ENCODE results near the gene LOXL1.
"Not testable (repeated sequence)": the region's sequence is repeated elsewhere in the genome, so short reads cannot be mapped to it uniquely, and the experiment has no call there.

The LOXL1 gene

DNA sequence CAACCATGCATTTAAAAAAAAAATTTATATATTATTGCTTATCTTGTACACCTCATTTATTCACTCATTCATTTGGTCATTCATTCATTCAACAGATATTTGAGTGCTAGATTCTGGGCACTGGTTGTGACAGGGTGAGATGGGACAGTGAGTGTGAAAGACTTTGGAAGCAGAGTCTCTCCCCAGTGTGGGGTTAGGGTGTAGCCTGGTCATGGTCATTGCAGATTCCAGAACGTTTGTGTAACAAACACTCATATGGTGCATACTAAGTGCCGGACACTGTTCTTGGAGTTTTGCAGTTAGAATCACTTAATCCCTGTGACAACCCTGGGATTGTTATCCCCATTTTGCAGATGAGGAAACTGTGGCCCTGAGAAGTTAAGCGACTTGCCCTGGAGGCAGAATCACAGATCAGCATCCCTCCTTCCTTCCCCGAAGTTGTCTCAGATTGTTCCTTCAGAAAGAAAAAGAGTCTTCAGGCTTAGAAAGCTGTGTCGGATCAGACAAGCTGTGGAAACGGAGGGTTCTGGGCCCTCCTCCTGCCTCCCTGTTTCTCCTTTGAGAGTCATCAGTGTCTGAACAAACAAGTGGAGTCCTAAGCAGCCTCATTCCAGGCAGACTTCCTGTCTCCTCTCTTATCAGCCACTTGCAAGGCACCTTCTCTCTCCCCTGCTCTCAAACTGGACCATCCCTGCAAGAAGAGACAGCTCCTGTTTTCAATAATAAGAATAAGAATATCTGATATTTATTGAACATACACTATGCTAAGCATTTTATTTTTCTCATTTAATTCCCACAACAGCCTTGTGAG lies 6.3 kb downstream of the LOXL1 start:
- H3K36me3 Mint-ChIP-seq (ENCODE audit: low read depth) = no peaks in the 10 kb centered on the region
- H3K27ac Mint-ChIP-seq = no peak overlapping the region
- H3K27me3 Mint-ChIP-seq = peaks cover 33% of the 10 kb centered on the region

DNA sequence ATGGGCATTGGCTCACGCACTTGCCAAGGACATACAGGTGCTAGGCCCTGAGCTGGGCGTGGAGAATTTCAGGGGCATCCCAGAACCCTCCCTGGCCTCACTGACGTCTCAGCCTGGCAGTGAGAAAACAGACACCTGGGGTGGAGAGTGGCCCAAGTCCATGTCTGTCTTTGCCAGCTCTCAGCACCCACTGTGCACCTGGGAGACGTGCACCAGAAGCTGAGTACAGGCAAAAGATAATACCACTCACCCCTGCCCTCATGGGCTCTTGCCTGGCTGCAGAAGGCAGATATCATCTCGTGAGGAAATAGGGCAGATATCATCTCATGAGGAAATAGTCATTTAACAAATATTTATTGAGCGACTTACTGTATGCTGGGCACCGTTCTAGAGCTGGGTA lies 8.0 kb downstream of the LOXL1 start:
- intact Hi-C loops (cut with micrococcal nuclease) = no loop called here
- Mint-ChIP-seq H3K9me3 (no peaks in the 10 kb centered on the region), H3K4me1 (ENCODE audit: low read depth) (no peaks in the 10 kb centered on the region), H3K4me3 (no peak overlapping the region), H3K27ac (no peak overlapping the region), H3K36me3 (ENCODE audit: low read depth) (no peaks in the 10 kb centered on the region), H3K27me3 (peaks cover 20% of the 10 kb centered on the region)

More for the DNA sequence above, 6.3 kb downstream of the LOXL1 start:
- no peaks in the 10 kb centered on the region for H3K9me3 Mint-ChIP-seq
- H3K4me1 Mint-ChIP-seq (ENCODE audit: low read depth) = peaks cover 7% of the 10 kb centered on the region
- intact Hi-C loops (cut with micrococcal nuclease) = no loop called here
- H3K4me3 Mint-ChIP-seq = no peak overlapping the region

DNA sequence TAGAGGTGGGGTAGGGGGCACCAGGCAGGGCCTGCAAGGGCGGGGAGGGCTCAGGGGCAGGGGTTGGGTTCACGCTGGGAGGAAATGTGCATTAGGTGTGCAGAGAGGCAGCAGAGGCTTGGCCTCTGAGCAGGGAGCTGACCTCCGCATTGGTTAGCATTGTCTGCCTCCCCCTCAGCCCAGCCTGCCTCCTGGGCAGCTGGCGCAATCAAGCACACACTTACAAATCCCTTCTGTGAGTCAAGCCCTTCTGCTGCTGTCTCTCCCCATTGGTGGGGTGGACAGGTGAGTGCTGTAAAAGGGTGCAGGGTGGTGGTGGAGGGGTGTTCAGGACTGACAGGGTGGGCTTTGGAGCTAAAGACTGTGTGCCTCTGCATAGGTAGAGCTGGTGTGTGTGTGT lies 9.3 kb downstream of the LOXL1 start:
- peaks cover 14% of the 10 kb centered on the region for H3K27me3 Mint-ChIP-seq
- H3K4me3 Mint-ChIP-seq = no peak overlapping the region
- no peaks in the 10 kb centered on the region for H3K36me3 Mint-ChIP-seq (ENCODE audit: low read depth)
- H3K4me1 Mint-ChIP-seq (ENCODE audit: low read depth) = no peaks in the 10 kb centered on the region
- no peak overlapping the region for H3K27ac Mint-ChIP-seq
- H3K9me3 Mint-ChIP-seq = no peaks in the 10 kb centered on the region
- intact Hi-C loops (cut with micrococcal nuclease) = no loop called here

DNA sequence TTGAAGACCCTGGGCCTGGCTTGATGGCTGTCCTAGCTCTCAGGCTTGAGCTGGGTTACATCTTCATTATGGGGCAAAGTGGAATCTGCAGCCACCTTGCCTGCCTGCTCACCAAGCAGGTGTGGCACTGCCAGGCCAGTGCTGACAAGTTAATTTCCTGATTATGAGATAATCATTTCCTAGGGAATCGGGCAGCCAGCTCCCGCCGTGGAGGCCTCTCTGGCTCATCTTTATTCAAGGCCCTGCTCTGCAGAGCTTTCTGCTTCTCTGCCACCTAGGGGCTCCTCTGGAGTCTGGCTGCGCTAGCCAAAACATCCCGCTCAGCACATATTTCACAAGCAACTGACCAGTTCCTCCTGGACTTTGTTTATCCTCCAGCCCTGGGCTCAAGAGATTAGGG lies 9.9 kb downstream of the LOXL1 start:
- intact Hi-C loops (cut with micrococcal nuclease) = no loop called here
- Mint-ChIP-seq H3K27me3 (peaks cover 9% of the 10 kb centered on the region), H3K9me3 (no peaks in the 10 kb centered on the region), H3K4me1 (ENCODE audit: low read depth) (no peaks in the 10 kb centered on the region), H3K4me3 (no peak overlapping the region), H3K27ac (no peak overlapping the region), H3K36me3 (ENCODE audit: low read depth) (no peaks in the 10 kb centered on the region)

DNA sequence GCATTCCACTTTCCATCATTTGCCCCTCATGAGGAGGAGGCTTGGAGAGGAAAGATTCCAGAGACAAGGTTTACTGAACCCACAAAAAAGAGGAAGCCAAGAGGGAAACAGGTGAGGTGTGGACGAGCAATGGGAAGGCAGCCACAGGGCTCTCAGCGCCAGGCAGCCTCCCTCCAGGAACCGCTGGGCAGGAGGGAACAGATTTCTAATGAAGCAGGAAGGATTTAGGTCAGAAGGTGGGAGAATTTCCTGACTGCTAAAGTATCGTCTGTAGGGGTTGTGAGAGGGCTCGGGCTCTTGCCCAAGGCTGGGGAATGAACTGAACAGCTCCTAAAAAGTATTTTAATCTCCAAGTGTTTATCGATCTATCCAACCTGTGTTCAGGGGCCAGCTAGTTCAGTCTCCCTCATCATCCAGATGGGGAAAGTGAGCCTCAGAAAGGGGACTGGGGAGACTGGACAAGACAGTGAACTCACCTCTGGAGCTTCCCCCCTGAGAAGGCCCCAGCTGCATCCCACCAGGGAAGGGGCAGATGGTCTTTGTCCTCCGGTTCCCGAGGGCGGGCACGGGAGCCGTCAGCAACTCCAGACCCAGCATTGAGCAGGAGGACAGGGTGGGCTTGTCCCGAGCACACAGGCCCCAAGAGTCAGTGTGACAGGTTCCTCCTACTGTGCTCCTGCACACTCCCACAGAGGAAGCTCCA lies 10.5 kb downstream of the LOXL1 start:
- intact Hi-C loops (cut with micrococcal nuclease) = no loop called here
- Mint-ChIP-seq H3K4me1 (ENCODE audit: low read depth) (no peaks in the 10 kb centered on the region), H3K27ac (no peak overlapping the region), H3K27me3 (peaks cover 4% of the 10 kb centered on the region), H3K36me3 (ENCODE audit: low read depth) (no peaks in the 10 kb centered on the region), H3K9me3 (no peaks in the 10 kb centered on the region), H3K4me3 (no peak overlapping the region)

DNA sequence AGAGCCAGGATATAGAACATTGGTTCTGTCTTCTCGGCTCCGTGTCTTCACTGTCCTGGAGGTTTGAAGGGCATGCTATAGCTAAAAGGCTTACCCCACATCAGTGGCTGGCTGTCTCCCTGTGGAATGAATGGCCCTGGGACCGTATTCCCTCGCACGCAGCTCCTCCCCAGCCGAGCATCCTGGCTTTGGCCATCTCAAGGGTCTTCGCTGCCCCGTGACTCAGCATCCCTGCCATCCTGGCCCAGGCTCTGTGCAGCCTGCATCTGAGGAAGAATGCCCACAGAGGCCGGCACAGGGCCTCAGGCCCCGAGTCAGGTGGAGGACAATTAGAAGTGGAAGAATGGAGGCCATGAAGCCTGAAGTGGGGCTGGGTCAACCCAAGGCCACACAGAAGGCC lies 11.0 kb downstream of the LOXL1 start:
- H3K27me3 Mint-ChIP-seq = peaks cover 4% of the 10 kb centered on the region
- no peaks in the 10 kb centered on the region for H3K4me1 Mint-ChIP-seq (ENCODE audit: low read depth)
- intact Hi-C loops (cut with micrococcal nuclease) = no loop called here
- no peaks in the 10 kb centered on the region for H3K36me3 Mint-ChIP-seq (ENCODE audit: low read depth)
- H3K4me3 Mint-ChIP-seq = no peak overlapping the region
- H3K9me3 Mint-ChIP-seq = no peaks in the 10 kb centered on the region
- no peak overlapping the region for H3K27ac Mint-ChIP-seq

DNA sequence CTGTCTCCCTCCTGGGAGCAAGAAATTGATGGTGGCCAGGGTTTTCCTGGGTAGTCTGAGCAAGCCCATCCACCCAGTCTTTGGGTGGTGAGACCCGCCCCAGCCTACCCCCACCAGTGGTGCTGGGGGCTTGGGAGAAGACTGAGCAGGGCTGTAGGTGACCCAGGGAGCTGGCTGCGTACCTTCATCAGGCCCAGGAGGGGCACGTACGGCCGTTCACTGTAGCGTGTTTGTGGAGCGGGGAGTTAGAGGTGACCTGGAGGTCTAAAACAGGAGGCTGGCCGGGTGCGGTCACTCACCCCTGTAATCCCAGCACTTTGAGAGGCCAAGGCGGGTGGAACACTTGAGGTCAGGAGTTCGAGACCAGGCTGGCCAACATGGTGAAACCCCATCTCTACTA lies 11.5 kb downstream of the LOXL1 start:
- H3K36me3 Mint-ChIP-seq (ENCODE audit: low read depth) = no peaks in the 10 kb centered on the region
- H3K4me1 Mint-ChIP-seq (ENCODE audit: low read depth) = no peaks in the 10 kb centered on the region
- H3K27ac Mint-ChIP-seq = no peak overlapping the region
- H3K4me3 Mint-ChIP-seq = no peak overlapping the region
- intact Hi-C loops (cut with micrococcal nuclease) = no loop called here
- H3K27me3 Mint-ChIP-seq = peaks cover 4% of the 10 kb centered on the region
- no peaks in the 10 kb centered on the region for H3K9me3 Mint-ChIP-seq

DNA sequence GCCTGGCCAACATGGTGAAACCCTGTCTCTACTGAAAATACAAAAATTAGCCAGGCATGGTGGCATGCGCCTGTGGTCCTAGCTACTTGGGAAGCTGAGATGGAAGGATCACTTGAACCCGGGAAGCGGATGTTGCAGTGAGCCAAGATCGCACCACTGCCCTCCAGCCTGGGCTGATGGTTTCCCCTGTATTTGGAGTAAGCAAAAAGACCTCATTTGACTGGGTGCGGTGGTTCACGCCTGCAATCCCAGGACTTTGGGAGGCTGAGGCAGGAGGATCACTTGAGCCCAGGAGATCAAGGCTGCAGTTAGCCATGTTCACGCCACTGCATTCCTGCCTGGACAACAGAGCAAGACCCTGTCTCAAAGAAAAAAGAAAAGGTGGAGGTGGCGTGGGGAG lies 12.3 kb downstream of the LOXL1 start:
- intact Hi-C loops (cut with micrococcal nuclease); H3K36me3 Mint-ChIP-seq (ENCODE audit: low read depth); H3K4me1 Mint-ChIP-seq (ENCODE audit: low read depth); H3K27ac Mint-ChIP-seq; H3K27me3 Mint-ChIP-seq; H3K9me3 Mint-ChIP-seq; H3K4me3 Mint-ChIP-seq: not testable (repeated sequence)

DNA sequence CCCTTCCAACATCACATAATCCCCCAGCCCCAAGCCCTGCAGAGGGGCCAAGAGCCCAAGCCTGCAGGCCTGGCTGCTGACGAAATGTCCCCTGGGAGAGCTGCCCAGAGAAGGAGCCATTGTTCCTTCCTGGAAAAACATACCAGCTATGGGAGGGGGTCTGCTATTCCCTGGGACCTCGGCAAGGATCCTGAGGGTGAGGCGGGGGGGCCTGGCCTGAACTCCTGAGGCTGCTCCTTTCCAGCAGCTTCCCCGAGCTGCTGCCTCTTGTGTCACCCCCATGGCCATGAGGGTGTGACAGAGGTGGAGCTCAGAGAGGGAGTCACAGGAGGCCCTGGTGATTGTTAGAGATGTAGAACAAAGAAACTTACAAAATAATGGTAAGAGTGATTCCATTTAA lies 12.9 kb downstream of the LOXL1 start:
- Mint-ChIP-seq H3K4me1 (ENCODE audit: low read depth) (no peaks in the 10 kb centered on the region), H3K27ac (no peak overlapping the region), H3K4me3 (no peak overlapping the region), H3K36me3 (ENCODE audit: low read depth) (no peaks in the 10 kb centered on the region), H3K27me3 (peaks cover 1% of the 10 kb centered on the region), H3K9me3 (no peaks in the 10 kb centered on the region)
- intact Hi-C loops (cut with micrococcal nuclease) = no loop called here

DNA sequence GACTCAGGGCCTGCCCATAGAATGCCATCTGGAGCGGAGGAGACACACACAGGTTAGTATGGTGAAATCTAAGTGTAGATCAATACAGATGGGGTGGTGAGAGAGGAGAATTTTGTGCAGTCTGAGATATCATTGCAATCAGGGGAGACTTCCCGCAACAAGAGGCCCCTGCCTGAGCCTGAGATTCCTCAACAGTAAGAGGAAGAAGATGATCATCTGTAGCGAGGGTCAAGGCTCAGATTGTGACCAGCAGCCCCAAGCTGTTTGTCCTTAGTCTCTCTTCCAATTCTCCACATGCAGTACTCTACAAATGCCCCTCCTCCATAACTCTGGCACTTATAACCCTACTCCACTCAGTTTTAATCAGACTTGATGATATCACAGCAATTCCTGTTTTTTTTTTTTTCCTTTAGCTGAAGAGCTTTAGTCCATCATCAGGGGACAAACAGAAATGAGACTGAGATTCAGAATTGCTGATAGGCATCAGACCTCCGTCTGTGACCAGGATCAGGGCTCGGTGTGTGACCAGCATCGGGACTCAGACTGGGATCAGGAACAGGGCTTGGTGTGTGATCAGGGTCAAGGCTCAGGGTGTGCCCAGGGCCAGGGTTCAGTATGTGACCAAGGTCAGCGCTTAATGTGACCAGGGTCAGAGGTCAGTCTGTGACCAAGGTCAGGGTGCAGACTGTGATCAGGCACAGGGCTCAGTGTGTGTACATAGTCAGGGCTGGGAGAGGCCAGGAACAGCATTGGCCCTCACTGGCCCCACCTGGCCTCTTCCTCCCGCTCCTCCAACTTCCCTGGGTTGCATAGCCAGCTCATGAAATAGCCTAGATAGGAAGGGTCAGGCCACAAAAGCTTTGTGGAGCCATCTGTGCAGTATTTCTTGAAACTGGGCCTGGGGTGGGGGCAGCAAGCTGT lies 14.1 kb downstream of the LOXL1 start:
- Mint-ChIP-seq H3K9me3 (no peaks in the 10 kb centered on the region), H3K4me1 (ENCODE audit: low read depth) (no peaks in the 10 kb centered on the region), H3K27me3 (no peaks in the 10 kb centered on the region), H3K4me3 (no peak overlapping the region), H3K36me3 (ENCODE audit: low read depth) (no peaks in the 10 kb centered on the region), H3K27ac (no peak overlapping the region)
- intact Hi-C loops (cut with micrococcal nuclease) = no loop called here

DNA sequence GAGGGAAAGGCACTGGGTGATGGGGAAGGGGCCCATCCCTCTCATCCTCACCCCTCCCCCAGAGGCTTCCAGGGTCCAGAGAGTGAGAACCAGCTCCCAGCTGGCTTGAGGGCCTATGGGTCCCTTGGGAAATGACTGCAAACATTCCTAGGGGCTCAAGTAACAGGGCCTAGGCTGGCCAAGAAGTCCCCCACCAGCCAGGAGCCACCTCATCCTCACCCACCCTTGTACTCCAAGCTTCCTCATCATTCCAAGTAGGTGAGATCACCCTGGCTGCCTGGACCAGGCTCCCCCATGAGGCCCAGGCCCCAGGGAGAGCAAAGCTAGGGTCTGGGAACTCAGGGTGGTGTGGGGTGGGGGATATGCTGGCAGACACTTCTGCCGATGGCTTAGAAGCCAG lies 14.8 kb downstream of the LOXL1 start:
- intact Hi-C loops (cut with micrococcal nuclease) = no loop called here
- no peaks in the 10 kb centered on the region for H3K36me3 Mint-ChIP-seq (ENCODE audit: low read depth)
- no peaks in the 10 kb centered on the region for H3K9me3 Mint-ChIP-seq
- H3K4me1 Mint-ChIP-seq (ENCODE audit: low read depth) = peaks cover 3% of the 10 kb centered on the region
- H3K4me3 Mint-ChIP-seq = no peak overlapping the region
- H3K27me3 Mint-ChIP-seq = peaks cover 2% of the 10 kb centered on the region
- H3K27ac Mint-ChIP-seq = no peak overlapping the region

DNA sequence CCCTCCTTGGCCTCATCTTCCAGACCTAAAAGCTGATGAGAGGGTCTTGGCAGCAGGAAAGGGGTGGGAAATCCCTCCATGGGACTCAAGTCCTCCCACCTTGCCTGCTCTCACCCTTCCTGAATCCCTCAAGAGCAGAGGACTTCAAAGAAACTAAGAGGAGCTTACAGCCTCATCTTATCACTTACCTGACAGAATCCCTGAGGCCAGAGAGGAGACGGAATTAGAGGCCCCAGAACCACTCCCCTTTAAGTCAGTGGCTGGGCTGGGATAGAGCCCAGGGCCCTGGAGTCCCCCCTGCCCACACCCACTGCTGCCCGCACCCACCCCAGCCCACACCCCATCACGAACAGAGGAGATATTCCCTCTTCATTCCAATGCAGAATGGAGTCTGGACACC lies 15.2 kb downstream of the LOXL1 start:
- Mint-ChIP-seq H3K36me3 (ENCODE audit: low read depth) (no peaks in the 10 kb centered on the region), H3K27ac (no peak overlapping the region), H3K4me1 (ENCODE audit: low read depth) (peaks cover 7% of the 10 kb centered on the region), H3K27me3 (peaks cover 2% of the 10 kb centered on the region), H3K4me3 (no peak overlapping the region), H3K9me3 (no peaks in the 10 kb centered on the region)
- intact Hi-C loops (cut with micrococcal nuclease) = no loop called here

DNA sequence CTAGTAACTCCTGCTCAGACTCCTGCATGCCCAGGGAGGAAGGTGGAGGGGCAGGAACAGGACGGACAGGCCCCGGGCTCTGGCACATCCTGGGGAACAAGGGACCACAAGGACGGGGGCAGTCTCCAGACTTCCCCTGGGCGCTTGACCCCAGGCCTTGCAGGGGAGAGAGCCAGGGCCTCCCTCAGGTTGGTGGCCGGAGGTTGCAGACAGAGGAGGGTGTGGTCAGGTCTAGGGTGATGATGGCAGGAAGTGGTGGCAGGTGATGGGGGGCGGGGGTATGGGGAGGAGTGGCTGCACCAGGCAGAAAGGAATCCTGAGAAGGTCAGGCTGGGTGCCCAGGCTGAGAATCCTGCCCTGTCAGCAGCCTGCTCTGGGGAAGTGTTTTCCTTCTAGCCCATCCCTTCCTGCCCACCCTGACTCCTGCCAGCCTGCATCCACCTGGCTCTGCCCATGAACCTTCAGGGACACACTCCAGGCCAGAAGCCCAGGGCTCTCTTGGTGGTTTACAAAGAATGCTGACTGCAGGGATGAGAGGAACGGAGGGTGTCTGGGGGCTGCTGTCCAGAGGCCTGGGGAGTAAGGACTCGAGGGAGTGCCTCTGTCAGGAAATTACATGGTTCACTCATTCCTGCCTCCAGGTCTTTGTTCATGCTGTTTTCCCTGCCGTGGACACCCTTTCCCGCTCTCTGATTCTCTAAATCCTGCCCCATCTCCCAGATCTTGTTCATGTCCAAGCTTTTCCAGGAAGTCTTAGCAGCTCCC lies 15.8 kb downstream of the LOXL1 start:
- Mint-ChIP-seq H3K4me3 (no peak overlapping the region), H3K36me3 (ENCODE audit: low read depth) (no peaks in the 10 kb centered on the region), H3K27me3 (peaks cover 2% of the 10 kb centered on the region), H3K9me3 (no peaks in the 10 kb centered on the region), H3K27ac (no peak overlapping the region), H3K4me1 (ENCODE audit: low read depth) (peaks cover 7% of the 10 kb centered on the region)
- intact Hi-C loops (cut with micrococcal nuclease) = no loop called here

All from dendritic cell treated with granulocyte-macrophage colony-stimulating factor and Interleukin-4, amounts not matched to agents 40 ng/mL and 50 ng/mL, for 4 days (primary cell).